HEK293 (cell line): ENCODE results near the gene RAC3.

Experiments
- CTCF ChIA-PET: fragments of 350-600 bp; formaldehyde crosslinking; extraction: SDS; loops from one replicate; lab custom pipeline; 2021; ENCODE audit warnings: antibody characterized with exemption; lab: Yijun Ruan, JAX
- POLR2A ChIA-PET: fragments of 300-600 bp; formaldehyde crosslinking; extraction: SDS; loops from one replicate; lab custom pipeline; 2020; ENCODE audit warnings: antibody characterized with exemption, inconsistent platforms; lab: Yijun Ruan, JAX
- H3K27ac ChIP-seq: fragments of 200-500 bp; sonication (Bioruptor generic); 2 replicates; pipeline ENCODE4 v1.5.1; 2014; ENCODE audit warnings: low read depth, low read length, control low read depth, inconsistent platforms; ENCODE audit errors: extremely low read depth
- H3K36me3 ChIP-seq, 2 experiments: fragments of 200-500 bp in 1 of 2; sonication (Bioruptor generic) in 1 of 2; 1 replicate in 1 of 2; 2 replicates in 1 of 2; pipeline ENCODE4 v1.5.1; 2014 to 2017; ENCODE audit warnings: inconsistent platforms in 2 of 2, low read length in 2 of 2; ENCODE audit not compliant: control insufficient read depth in 2 of 2, insufficient read depth in 1 of 2
- H3K4me1 ChIP-seq: fragments of 200-500 bp; sonication (Bioruptor generic); 2 replicates; pipeline ENCODE4 v1.5.1; 2014; ENCODE audit warnings: mild to moderate bottlenecking, low read length, inconsistent platforms; ENCODE audit not compliant: control insufficient read depth, insufficient read depth
- H3K4me3 ChIP-seq: 2 replicates; pipeline ENCODE4 v1.5.1; 2011; ENCODE audit warnings: low read depth, mild to moderate bottlenecking, control low read depth, low read length, moderate library complexity
- H3K9me3 ChIP-seq: fragments of 200-500 bp; sonication (Bioruptor generic); 2 replicates; pipeline ENCODE4 v1.5.1; 2014; ENCODE audit warnings: low read depth, low read length, inconsistent platforms; ENCODE audit not compliant: control insufficient read depth, insufficient read depth
- EGR2 ChIP-seq: fragments of 450-650 bp; formaldehyde crosslinking; IDR thresholded peaks from 2 replicates; pipeline ENCODE4 v1.5.1; 2016; ENCODE audit warnings: low read depth, missing biosample characterization, missing genetic modification characterization
- KLF10 ChIP-seq: fragments of 450-650 bp; IDR thresholded peaks from 2 replicates; pipeline ENCODE4 v1.5.1; 2018; ENCODE audit warnings: missing biosample characterization, mild to moderate bottlenecking, missing genetic modification characterization
- MYNN ChIP-seq: fragments of 450-650 bp; formaldehyde crosslinking; IDR thresholded peaks from 2 replicates; pipeline ENCODE4 v1.5.1; 2016; ENCODE audit warnings: missing biosample characterization, missing genetic modification characterization, borderline replicate concordance
- RBAK ChIP-seq: fragments of 450-650 bp; formaldehyde crosslinking; IDR thresholded peaks from 2 replicates; pipeline ENCODE4 v1.5.1; 2016; ENCODE audit warnings: missing biosample characterization, missing genetic modification characterization
- SCRT1 ChIP-seq: fragments of 450-650 bp; formaldehyde crosslinking; IDR thresholded peaks from 2 replicates; pipeline ENCODE4 v1.5.1; 2016; ENCODE audit warnings: missing biosample characterization, missing genetic modification characterization, borderline replicate concordance
- SP2 ChIP-seq: fragments of 450-650 bp; formaldehyde crosslinking; IDR thresholded peaks from 2 replicates; pipeline ENCODE4 v1.5.1; 2016; ENCODE audit warnings: missing biosample characterization, missing genetic modification characterization
- SP3 ChIP-seq: fragments of 450-650 bp; formaldehyde crosslinking; IDR thresholded peaks from 2 replicates; pipeline ENCODE4 v1.5.1; 2016; ENCODE audit warnings: missing biosample characterization, missing genetic modification characterization
- TRIM28 ChIP-seq: IDR thresholded peaks from 2 replicates; pipeline ENCODE4 v1.6.1; 2011; ENCODE audit warnings: low read length, control low read depth, borderline replicate concordance
- ZEB2 ChIP-seq: fragments of 450-650 bp; formaldehyde crosslinking; IDR thresholded peaks from 2 replicates; pipeline ENCODE4 v1.5.1; 2016; ENCODE audit warnings: missing biosample characterization, missing genetic modification characterization
- ZFP3 ChIP-seq: fragments of 450-650 bp; formaldehyde crosslinking; IDR thresholded peaks from 2 replicates; pipeline ENCODE4 v1.5.1; 2016; ENCODE audit warnings: low read depth, missing biosample characterization, missing genetic modification characterization
- ZIC2 ChIP-seq: fragments of 450-650 bp; formaldehyde crosslinking; IDR thresholded peaks from 2 replicates; pipeline ENCODE4 v1.5.1; 2016; ENCODE audit warnings: missing biosample characterization, missing genetic modification characterization
- ZNF221 ChIP-seq: fragments of 450-650 bp; formaldehyde crosslinking; IDR thresholded peaks from 2 replicates; pipeline ENCODE4 v1.5.1; 2017; ENCODE audit warnings: missing biosample characterization, missing genetic modification characterization, borderline replicate concordance
- ZNF223 ChIP-seq: fragments of 450-650 bp; formaldehyde crosslinking; IDR thresholded peaks from 2 replicates; pipeline ENCODE4 v1.5.1; 2016; ENCODE audit warnings: missing biosample characterization, missing genetic modification characterization
- ZNF341 ChIP-seq: fragments of 450-650 bp; formaldehyde crosslinking; IDR thresholded peaks from 2 replicates; pipeline ENCODE4; 2016; ENCODE audit warnings: low read depth, missing biosample characterization, missing genetic modification characterization
- ZNF350 ChIP-seq: fragments of 450-650 bp; formaldehyde crosslinking; IDR thresholded peaks from 2 replicates; pipeline ENCODE4 v1.5.0; 2017; ENCODE audit warnings: missing biosample characterization, mild to moderate bottlenecking, missing genetic modification characterization
- ZNF560 ChIP-seq: fragments of 450-650 bp; formaldehyde crosslinking; IDR thresholded peaks from 2 replicates; pipeline ENCODE4 v1.5.1; 2017; ENCODE audit warnings: missing biosample characterization, missing genetic modification characterization, borderline replicate concordance
- ZNF600 ChIP-seq: fragments of 450-650 bp; formaldehyde crosslinking; IDR thresholded peaks from 2 replicates; pipeline ENCODE4 v1.5.1; 2016; ENCODE audit warnings: missing biosample characterization, missing genetic modification characterization
- ZNF654 ChIP-seq: fragments of 450-650 bp; formaldehyde crosslinking; IDR thresholded peaks from 2 replicates; pipeline ENCODE4 v1.5.1; 2016; ENCODE audit warnings: low read depth, missing biosample characterization, missing genetic modification characterization
- ZSCAN30 ChIP-seq: fragments of 450-650 bp; IDR thresholded peaks from 2 replicates; pipeline ENCODE4 v1.5.1; 2018; ENCODE audit warnings: missing biosample characterization, mild to moderate bottlenecking, missing genetic modification characterization, moderate library complexity
- TF ChIP-seq, protein P1 (sequence below): fragments of 450-650 bp; formaldehyde crosslinking; IDR thresholded peaks from 2 replicates; pipeline ENCODE4 v1.5.1; 2016; ENCODE audit warnings: missing biosample characterization, missing genetic modification characterization
- TF ChIP-seq, protein P2 (sequence below): sonication (generic); formaldehyde crosslinking; IDR thresholded peaks from 2 replicates; pipeline ENCODE4 v1.8.1; 2022; ENCODE audit warnings: mild to moderate bottlenecking, moderate library complexity, missing genetic modification reagents
- TF ChIP-seq, protein P3 (sequence below): fragments of 450-650 bp; formaldehyde crosslinking; IDR thresholded peaks from 2 replicates; pipeline ENCODE4 v1.5.1; 2016; ENCODE audit warnings: missing biosample characterization, missing genetic modification characterization
- TF ChIP-seq, protein P4 (sequence below): fragments of 450-650 bp; formaldehyde crosslinking; IDR thresholded peaks from 2 replicates; pipeline ENCODE4 v1.5.1; 2016; ENCODE audit warnings: missing biosample characterization, missing genetic modification characterization

RAC3 gene

DNA sequence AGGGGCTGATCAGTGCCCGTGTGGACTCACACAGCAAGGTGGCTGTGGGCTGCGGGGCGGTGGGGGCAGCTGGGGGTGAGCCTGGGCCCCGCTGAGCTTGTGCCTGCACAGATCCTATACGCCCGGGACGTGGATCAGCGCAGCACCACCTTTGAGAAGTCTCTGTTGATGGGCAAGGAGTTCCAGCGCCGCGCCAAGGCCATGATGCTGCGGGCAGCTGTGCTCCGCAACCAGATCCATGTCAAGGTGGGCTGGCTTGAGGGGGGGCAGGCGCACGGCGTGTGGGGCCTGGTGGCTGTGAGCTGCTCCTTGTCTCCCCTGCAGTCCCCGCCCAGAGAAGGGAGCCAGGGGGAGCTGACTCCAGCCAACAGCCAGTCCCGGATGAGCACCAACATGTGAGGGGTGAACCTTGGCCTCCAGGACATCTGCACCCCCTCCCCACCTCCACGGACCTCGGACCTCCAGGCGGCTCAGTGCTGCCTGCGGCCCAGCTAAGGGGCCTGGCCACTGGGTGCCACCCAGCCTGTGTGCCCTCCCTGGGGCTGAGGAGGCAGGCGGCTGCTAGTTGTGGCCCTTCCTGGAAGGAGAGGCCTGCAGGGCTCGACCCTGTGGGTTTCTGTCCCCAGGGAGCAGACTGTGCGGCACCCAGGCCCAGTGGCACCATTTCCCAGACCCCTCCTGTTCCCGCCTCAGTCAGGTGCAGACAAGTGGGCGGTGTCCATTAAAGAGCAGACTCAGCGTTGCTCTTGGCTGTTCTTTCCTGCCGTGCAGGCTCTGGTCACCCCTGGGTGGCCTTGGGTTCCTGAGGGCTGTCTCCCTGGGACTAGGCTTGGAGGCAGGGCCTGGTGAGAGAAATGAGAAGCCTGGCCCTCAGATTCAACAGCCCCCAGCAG lies 25.5 kb downstream of the RAC3 start (continued):
- TF ChIP-seq ZNF350 (no peak), SCRT1 (tag by site-specific recombination) (no peak), ZFP3 (tag by site-specific recombination) (no peak), RBAK (tag by site-specific recombination) (no peak), ZIC2 (peak; percentile 89), ZEB2 (no peak), ZNF341 (tag by site-specific recombination) (peak; percentile 95), ZNF221 (no peak), SP2 (tag by site-specific recombination) (0 out of 2 replicates have a peak, but pooled peaks have one; percentile 27), ZNF223 (tag by site-specific recombination) (no peak), ZNF600 (tag by site-specific recombination) (peak; percentile 25; the same call in 1 of the 2 replicates), ZSCAN30 (tag by site-specific recombination) (no peak), EGR2 (tag by site-specific recombination) (peak; percentile 23; the same call in 1 of the 2 replicates), TRIM28 (no peak), KLF10 (tag by site-specific recombination) (no peak)
- TF ChIP-seq, protein P1, sequence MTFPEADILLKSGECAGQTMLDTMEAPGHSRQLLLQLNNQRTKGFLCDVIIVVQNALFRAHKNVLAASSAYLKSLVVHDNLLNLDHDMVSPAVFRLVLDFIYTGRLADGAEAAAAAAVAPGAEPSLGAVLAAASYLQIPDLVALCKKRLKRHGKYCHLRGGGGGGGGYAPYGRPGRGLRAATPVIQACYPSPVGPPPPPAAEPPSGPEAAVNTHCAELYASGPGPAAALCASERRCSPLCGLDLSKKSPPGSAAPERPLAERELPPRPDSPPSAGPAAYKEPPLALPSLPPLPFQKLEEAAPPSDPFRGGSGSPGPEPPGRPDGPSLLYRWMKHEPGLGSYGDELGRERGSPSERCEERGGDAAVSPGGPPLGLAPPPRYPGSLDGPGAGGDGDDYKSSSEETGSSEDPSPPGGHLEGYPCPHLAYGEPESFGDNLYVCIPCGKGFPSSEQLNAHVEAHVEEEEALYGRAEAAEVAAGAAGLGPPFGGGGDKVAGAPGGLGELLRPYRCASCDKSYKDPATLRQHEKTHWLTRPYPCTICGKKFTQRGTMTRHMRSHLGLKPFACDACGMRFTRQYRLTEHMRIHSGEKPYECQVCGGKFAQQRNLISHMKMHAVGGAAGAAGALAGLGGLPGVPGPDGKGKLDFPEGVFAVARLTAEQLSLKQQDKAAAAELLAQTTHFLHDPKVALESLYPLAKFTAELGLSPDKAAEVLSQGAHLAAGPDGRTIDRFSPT (tag by site-specific recombination), result peak; percentile 59; the same call in 1 of the 2 replicates

DNA sequence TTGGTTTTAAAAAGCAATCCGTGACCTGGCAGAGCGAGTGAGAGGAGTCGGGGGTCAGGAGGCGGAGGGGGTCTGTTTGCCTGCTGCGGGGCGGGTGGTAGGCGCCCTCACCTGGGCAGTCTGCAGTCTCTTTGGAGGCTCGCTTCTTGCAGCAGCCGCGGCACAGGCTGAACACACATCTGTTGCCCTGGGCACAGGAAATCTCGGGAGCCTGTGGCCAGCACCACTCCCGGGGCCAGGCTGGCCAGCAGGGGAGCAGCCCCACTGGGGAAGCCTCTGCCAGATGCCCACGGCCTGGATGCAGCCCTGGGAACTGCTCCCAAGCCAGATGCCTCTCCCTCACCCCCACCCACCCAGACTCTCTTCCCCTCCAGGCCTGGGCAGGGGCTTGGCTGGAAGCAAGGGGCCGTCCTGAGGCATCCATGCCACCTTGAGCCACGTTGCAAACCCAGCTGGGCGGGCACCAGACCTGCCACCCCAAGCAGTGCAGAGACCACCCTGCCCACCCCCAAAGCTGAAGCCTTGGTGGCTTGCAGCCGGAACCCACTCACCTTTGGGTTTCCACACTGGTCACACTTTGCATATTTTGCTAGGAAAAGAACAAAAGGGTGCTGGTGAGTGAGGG lies 26.9 kb downstream of the RAC3 start:
- POLR2A ChIA-PET, result interaction anchor here (0.7 to 14.2 kb wide), 7 partner anchors 18 to 45 kb away, joined by 3 to 96 read pairs (median 15); partner anchors contain the start of genes DCXR and RAC3

More for the DNA sequence above, 26.9 kb downstream of the RAC3 start:
- H3K9me3 ChIP-seq, result no peaks in the 10 kb centered on the region
- H3K4me1 ChIP-seq, result no peaks in the 10 kb centered on the region
- CTCF ChIA-PET, result no interaction called here
- TF ChIP-seq ZNF654 (tag by site-specific recombination) (no peak), ZNF560 (tag by site-specific recombination) (no peak), MYNN (tag by site-specific recombination) (no peak), SP3 (tag by site-specific recombination) (no peak)
- TF ChIP-seq, protein P2, sequence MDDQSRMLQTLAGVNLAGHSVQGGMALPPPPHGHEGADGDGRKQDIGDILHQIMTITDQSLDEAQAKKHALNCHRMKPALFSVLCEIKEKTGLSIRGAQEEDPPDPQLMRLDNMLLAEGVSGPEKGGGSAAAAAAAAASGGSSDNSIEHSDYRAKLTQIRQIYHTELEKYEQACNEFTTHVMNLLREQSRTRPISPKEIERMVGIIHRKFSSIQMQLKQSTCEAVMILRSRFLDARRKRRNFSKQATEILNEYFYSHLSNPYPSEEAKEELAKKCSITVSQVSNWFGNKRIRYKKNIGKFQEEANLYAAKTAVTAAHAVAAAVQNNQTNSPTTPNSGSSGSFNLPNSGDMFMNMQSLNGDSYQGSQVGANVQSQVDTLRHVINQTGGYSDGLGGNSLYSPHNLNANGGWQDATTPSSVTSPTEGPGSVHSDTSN (CRISPR knock-in tag), result 0 out of 2 replicates have a peak, but pooled peaks have one; percentile 6
- TF ChIP-seq, protein P3, sequence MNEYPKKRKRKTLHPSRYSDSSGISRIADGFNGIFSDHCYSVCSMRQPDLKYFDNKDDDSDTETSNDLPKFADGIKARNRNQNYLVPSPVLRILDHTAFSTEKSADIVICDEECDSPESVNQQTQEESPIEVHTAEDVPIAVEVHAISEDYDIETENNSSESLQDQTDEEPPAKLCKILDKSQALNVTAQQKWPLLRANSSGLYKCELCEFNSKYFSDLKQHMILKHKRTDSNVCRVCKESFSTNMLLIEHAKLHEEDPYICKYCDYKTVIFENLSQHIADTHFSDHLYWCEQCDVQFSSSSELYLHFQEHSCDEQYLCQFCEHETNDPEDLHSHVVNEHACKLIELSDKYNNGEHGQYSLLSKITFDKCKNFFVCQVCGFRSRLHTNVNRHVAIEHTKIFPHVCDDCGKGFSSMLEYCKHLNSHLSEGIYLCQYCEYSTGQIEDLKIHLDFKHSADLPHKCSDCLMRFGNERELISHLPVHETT (tag by site-specific recombination), result no peak
- TF ChIP-seq, protein P4, sequence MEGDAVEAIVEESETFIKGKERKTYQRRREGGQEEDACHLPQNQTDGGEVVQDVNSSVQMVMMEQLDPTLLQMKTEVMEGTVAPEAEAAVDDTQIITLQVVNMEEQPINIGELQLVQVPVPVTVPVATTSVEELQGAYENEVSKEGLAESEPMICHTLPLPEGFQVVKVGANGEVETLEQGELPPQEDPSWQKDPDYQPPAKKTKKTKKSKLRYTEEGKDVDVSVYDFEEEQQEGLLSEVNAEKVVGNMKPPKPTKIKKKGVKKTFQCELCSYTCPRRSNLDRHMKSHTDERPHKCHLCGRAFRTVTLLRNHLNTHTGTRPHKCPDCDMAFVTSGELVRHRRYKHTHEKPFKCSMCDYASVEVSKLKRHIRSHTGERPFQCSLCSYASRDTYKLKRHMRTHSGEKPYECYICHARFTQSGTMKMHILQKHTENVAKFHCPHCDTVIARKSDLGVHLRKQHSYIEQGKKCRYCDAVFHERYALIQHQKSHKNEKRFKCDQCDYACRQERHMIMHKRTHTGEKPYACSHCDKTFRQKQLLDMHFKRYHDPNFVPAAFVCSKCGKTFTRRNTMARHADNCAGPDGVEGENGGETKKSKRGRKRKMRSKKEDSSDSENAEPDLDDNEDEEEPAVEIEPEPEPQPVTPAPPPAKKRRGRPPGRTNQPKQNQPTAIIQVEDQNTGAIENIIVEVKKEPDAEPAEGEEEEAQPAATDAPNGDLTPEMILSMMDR (tag by site-specific recombination), result peak; percentile 62
- H3K36me3 ChIP-seq, result peaks cover 3 to 99% of the 10 kb centered on the region in 2 experiments; a peak in 2 of 3 replicates
- H3K4me3 ChIP-seq, result no peak overlapping the region
- H3K27ac ChIP-seq, result peak overlapping the region; percentile 25; the same call in 1 of the 2 replicates
